Measurements from ENCODE around the gene BRI3.

The BRI3 gene

DNA sequence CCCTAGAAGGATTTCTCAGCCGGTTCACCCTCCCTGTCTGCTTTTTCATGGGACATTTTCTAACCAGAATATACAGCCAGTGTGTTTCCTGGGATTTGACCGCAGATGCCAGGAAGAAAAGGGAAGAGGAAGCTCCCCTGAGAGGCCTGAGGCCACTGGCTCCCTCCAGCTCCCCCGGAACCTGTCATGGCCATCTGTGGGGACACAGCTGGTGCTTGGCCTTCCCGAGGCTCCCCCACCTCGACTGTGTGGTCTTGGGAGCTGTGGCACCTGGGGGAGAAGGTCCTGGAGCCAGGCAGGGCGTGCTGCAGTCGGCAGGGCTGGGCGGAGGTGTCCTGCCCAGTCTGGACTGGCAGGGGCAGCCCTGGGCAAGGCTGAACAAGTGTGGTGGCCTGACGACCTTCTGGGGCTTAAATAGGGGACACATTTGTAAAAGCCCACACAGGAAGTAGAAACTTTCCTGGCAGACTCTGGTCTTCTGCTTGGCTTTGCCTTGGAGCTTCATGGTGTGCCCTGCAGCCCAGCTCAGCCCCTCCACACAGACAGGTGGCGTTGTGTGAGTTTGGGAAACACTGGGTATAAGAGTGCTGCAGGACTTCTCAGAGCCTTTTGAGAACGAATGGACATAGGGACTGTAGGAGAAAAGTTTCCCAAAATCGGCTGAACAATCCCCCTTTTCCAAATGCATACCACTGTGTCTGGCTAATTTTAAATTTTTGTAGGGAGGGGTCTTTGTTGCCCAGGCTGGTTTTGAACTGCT lies 6.8 kb downstream of the BRI3 start:
- DNase-seq: no peak

DNA sequence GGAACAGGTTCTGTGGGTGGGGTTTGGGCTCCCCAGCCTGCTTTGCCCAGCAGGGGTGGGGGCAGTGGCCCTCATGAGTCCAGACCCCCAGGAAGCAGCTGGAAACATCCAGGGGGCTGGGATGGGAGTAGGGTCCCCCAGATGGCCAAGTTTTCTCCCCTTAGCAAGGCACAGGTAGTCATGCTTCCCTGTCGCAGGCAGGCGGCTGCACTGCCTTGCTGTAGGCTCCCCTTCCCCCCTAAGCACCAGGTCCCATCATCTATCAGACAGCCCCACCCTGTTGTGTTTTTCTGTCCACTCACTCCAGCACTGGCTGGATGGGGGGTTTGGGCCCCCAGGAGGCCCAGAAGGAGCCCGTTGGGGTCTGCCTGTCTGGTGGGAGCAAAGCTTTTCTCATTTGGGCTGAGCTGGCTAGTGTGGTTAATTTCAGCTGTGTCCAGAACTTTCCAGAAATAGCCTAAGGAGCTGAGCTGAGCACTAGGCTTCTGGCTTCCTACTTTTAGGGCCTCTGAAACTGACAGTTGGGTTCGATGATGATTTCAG lies 7.9 kb downstream of the BRI3 start:
- DNase-seq: no peak

DNA sequence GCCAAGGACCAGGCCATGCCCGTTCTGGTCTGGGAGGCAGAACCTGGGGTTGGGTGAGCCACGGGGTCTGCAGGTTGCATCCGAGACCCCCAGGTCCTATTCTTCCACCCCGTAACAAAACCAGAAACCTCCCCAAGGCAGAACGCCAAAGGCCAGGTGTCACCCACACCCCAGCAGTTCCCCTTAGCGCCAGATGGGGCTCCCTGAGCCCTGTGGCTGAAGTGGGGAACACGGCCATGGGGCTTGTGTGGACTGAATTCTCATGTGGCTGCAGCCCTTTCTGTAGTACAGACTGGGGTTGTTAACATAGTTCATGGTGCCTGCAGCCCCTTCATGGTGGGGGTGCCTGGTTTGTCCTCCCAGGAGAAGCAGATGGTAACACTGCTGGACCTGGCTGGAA lies 10.2 kb downstream of the BRI3 start:
- no peak for DNase-seq

DNA sequence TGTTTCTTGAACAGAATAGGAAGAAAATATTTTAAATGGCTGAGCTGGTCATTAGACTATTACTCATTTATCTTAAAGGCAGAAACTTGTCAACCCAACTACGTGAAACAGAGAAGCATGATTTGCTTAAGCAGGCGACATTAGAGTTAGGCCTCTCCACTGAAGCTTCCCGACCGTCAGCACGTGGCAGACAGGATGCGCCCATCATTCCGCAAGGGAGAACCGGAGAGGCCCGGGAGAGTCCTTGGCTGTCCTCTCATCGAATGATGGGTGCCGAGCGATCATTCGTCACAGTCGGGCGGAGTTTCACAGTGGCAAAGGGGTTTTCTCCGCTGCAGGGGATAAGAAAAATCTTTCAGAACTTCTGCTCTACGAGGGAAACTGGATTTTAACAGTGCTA lies 11.8 kb downstream of the BRI3 start:
- no peak for DNase-seq

DNA sequence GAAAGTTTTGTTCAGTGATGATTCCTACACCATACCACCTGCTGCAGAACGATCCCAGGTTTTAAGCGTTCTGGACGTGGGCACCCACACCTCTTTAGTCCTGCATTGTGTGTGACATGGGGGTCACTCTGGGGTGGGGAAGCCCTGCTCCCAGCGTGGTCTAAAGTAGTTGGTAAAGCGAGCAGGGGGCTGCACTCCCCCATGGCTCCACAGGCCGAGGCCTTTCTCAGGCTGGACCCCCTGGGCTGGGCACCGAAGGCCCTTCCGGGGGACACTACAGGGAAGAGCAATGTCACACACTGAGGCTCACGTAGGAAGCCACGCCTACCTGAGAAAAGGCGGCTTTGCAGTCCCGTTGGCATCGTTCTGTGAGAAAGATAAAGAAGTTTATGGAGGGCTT lies 12.3 kb downstream of the BRI3 start:
- DNase-seq: no peak

DNA sequence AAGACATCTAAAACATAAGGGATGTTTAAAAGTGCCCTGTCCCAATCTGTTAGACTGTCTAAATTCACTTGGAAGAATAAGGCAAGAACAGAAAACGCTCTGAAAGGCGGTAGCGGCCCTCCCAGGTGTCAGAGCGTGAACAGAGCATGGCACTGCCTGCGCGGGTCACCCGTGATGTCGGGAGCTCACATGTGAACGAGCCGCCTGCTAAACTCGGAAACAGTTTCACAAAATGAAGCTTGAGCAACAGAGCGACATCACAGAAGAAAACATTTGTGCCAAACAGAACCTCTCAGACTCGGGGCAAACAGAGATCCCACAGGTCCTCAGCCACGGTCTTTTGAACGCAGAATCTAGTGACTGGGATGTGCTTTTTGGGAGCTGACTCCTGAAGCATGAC lies 12.8 kb downstream of the BRI3 start:
- DNase-seq: no peak

DNA sequence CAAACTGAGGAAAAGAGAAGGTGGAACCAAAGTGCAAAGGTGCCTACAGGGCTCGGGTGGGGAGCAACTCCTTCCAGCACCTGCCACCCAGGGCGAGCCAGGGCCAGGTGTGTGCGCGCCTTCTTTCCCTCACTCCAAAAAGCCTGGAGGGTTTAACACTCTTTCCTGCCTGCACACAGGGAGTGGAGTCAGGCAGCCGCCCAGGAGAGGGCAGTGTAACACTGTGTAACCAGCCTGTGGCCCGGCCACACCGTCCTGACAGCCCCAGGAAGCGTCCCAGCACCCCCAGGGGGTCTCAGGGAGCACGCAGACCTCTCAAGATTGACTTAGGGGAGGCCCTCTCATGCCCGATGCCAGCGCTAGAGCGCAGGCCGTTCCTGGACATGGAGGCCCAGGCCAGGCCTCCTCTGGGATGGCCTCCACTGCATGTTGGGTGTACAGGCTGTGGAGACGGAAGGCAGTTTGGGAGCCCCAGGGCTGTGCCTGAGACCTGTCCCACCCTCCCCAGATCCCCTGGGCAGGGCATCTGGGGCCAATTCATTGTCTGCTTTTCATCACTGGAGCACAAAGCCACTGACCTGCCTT lies 13.4 kb downstream of the BRI3 start:
- DNase-seq: peak; percentile 82

DNA sequence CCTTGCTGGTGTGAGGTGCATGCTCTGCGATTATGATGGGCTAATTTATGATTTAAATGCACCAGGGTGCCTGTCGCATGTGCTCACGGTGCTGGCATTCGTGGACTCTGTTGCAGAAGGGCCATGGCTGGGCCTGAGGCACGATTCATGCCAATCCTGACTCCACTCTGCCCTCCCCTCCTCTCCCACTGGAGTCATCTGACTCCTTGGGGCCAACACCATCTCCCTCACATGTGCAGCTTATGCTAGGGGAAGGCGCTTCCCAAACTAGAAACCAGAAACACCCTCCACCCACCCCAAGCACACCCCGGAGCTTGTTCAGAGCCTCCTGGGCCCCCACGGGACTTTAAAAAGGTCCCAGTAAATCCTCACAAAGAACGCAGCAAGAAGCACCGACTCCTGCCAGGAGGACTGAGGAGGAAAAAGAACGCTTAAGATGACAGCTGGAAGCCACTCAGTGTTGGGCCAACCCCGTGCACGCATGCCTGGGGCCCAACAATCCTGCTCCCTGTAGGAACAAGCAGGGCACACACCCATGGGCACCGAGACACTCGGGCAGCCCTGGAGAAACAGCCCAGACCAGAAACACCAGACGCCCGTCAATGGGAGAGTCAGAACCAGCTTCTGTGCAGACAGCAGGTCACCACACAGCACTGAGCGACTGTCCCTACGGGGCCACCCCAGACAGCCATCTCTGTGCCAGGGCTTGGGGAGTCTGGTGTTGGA lies 14.1 kb downstream of the BRI3 start:
- no peak for DNase-seq

DNA sequence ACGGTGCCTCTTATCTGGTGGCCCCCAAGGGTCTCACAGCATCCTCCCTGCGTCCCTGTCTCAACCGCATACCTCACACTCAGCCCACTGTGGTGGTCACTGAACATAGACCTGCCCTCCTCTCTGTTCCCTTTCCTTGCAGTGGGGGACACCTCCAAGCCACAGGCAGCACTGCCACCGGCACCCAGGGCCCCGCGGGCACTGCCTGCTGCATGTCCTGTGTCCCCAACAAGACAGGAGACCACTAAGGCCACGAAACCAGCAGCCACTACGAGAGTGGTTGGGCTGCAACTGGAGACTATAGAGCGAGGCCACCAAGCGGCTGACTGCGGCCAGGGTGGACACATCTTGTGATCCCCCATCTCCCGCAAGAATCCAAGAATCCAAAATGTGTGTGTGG lies 15.3 kb downstream of the BRI3 start:
- DNase-seq: no peak

DNA sequence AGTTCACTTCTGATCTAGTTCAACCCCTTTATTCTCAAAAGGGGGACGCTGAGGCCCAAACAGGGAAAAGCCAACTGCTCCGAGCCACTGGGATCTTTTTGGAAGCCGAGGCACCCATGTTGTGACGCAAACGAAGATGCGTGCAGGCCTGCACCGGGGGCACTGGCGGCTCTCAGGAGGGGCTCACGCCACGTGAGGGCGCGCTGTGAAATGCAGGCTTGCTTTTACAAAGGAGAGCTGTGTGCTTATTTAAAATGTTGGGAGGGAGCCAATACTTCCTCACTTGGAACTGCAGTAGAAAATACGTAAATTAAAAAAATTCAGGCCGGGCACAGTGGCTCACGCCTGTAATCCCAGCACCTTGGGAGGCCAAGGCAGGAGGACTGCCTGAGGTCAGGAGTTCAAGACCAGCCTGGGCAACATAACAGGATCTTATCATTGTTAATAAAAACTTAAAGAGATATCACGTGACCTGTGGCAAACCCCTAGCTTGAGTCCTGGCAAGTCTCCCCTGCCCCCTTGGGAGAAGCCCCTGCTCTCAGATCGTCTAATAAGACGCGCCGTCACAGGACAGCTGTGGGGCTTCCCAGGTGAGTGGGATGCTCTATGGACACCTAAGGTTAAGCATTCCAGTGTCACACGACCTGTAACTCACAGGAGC lies 16.3 kb downstream of the BRI3 start:
- no peak for DNase-seq

DNA sequence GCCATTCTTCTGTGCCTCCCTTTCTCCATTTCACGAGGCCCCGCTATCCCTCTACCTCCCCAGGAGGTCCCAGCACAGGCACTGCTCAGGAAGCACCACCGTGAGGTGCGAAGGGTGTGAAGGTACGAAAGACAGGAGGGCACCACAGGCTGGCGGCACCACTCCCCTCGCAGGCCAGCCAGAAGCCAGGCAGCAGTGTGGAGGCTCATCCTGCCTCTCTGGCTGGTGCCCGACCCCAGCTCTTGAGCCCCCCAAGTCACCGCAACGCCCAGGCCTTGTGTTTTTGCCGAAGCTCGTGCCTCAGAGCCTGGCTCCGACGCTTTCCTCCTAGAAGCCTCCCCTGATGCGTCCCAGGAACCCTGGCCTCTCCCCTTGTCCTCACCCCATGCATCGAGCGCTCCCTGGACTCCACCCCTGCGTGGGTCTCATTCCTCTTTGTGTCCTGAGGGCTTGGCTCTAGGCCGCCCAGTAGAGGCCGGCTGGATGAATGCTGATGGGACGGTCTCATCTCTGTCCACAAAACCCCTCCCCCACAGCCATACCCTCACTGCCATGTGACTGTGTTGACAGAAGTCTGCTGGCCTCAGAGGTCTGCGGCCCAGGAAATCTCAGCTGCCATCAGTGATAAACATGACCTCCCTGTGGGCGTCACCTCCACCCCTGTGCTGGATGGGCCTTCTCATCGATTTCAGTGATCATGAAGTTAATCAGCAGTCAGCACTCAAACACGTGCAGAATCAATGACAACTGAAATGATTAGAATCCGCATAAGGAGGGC lies 19.3 kb downstream of the BRI3 start:
- no peak for DNase-seq

DNA sequence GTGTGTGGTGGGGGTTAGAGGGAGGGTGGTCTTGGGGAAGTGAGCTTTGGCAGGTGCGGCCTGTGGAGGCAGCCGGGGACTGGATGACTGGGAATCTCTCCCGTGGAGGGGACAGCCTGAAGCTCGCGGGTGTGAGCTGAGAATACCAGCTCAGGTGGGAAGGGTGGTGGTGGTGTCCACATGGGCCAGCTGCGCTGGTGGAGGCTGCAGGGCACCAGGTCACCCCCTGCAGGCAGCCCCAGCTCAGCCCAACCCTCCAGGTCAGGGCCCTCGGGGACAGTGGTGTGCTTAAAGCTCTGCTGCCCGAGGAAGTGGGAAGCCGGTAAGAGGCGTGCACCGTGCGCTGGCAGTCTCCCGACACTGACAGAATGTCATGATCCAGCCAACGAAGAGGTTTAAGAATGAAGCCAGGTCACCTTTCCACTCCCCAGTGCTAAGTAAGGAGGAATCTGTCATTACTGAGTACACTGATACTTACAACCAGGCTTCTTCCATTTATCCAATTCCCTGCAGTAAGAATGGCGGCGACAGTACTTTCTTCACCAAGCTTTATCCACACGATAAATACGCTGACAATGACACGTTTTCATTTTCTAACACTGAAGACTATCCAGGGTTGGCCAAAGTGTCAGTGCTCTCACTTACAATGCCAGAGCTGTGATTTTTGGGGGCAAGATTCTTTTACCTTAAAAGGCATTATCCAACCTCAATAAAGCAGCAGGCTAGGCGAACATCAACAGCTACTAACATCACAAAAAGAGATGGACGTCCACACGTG lies 20.4 kb downstream of the BRI3 start:
- no peak for DNase-seq

DNA sequence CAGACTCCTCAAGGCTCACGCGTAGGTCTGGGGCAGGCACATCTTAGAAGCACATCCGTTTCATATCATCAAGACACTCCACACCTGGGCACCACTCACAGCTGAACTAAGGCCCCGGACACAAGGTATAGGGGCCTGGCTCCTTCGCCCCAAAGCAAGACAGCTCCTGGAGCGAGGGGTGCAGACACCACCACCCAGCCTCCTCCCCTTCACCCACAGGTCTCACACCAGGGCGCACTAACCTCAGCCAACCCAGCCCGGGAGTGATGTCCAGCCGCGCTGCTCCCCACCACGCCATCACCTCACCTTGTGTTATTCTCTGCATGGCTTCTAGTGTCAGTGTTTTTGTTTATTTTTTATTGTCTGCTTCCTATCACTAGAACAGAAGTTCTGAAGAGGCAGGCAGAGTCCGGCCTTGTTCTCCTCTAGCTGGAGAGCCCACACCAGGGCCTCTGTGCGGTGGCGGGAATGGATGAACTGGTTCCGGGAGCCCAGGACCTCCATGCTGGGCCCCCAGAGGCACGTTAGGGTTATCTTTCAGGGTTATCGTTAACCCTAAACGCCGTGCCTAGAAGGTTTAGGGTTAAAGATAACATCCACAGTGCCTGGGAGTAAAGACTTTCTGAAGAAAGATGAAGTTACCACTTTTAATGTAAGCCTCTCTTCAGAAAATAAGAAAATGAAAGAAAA lies 21.8 kb downstream of the BRI3 start:
- no peak for DNase-seq

DNA sequence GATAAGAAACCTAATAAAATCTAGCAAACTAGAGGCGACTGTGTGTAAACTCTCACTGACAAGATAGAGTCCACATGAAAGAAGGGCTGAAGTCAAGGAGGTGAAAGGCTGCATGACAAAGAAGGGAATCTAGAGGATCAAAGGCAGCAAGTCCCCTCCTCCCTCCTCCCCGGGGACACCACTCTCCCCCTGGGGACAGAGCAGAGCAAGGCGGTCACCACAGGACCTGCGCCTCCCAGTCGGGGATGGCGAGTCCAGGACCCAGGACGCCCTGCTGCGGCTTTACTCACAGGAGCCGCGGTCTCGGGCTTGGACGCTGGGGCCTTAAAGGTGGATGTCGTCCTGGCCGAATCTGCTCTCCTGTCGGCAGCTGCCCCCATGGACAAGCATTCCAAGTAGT lies 22.4 kb downstream of the BRI3 start:
- no peak for DNase-seq

DNA sequence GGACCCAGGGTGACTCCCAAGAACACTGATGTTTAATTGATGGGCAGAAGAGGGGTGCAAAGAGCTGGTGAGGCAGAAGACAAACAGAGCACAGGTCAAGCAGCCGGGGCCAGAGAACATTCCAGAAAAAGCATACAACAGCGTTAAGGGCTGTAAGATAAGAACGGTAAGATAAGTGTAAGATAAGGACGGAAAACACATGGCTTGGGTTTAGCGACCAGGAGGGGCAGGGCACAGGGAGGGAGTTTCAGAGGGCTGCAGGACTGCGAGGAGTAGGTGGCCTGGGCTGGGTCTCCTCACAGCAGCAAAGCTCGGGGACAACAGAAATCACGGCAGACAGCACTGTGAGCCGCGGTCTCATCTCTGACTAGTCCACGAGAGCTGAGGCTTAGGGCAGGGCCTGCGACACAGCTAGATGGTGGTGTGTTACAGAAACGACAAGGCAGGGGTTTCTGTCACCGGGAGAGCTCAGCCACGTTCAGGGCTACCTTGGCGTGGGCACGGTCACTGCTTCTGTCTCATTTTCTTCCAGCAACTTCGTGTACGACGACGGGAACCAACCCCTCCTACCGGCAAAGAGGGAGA lies 24.6 kb downstream of the BRI3 start:
- DNase-seq: no peak

DNA sequence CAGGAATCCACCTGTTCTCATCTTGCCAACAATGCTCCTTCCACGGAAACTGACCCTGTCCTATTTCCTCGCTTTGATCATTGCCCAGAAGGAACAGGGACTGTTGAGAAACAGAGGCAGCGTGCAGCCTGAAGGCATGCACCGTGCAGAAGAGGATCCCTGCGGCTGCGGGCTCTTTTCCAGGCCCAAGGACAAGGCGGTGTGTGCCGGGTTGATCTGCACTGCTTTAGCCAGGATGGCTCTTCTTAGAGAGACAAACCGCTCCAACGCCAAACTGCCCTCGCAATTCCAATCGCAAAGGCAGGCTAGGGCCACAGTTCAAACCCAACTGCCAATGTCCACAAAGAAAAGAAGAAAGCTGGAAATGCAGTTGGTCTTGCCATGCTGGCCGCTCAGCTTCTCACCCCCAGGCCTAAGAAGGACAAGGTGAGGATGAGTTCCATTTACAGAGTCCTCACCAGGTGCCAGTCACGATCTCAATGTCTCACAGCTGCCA lies 26.5 kb downstream of the BRI3 start:
- no peak for DNase-seq

DNA sequence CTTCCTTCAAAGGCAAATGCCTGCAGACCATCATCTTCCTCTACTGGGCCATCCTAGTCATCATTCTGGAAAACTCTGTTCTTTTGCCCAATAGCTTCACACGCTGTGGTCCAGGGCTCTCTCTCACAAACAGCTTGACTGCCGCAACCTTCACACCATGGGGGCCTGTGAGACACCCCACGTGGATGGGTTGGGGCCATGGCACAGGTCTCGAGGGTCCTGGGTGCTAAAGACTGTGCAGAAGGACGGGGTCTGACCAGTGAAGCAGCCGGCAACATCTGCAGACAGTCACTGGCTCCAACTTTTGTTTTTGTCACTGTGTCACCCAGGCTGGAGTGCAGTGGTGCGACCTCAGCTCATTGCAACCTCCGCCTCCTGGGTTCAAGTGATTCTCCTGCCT lies 28.1 kb downstream of the BRI3 start:
- no peak for DNase-seq

DNA sequence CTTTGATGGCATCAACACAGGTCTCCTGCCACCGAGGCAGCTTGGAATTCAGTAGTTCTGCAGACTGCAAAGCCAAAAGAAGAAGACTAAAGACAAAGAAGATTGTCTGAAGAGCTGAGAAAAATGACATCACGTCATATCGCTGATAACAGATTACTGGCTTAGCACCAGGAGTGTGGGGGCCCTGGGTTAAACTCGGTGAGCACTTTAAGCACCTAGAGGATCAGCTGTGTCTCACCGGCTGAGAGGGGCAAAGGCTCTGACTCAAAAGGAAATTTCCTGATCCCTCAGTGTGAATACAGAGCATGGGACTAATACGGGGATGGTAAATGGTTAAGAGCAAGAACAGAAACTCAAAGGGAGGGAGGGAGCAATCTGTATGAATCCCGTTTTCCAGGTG lies 30.7 kb downstream of the BRI3 start:
- DNase-seq: no peak

DNA sequence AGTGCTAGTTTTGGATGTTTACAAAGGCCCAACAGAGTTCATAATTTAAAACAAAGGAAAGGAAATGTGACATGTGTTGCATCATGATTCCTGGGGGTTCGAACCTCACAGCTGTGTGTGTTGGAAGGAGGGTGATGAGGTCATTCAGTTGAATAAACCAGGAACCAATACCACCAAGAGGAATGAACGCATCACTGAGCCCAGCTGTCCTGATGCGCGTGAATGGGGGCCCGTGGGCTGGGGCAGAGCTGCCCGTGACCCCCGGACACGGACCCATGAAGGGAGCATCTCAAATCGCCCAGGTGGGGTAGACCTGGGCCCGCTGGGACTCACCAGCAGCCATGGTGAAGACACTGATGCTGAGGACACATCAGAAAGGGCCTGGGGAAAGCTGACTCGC lies 33.0 kb downstream of the BRI3 start:
- DNase-seq: no peak

DNA sequence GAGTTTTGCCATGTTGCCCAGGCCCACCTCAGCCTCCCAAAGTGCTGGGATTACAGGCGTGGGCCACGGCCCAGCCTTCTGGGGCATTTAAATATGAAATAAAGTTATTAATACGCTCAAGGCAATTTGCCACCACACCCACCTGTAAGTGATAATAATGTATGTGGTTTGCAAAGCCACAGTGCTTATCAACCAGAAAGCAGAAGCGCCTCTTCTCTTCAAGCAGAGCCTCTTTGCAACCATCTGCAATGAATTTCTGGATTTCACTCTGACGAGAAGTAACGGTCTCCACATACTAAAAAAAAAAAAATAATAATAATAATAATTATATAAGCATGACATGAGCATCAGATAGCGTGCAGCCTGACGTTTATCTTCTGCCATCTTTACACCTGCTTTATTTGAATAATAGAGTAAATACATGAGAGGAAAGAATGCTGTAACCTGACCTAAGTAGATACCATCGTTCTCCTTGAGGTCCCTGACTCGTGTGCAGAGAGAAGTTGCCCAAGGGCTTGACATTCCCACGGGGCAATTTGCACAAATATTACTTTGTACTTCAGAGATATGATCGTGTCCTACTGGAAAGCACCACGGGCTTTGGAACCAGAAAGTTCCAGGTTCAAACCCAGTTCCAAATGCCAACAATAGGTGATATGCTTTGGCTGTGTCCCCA lies 34.0 kb downstream of the BRI3 start:
- DNase-seq: no peak
